HEK293 (cell line): ENCODE measurements around the gene CHN2.

Experiments
- GLI4 ChIP-seq: fragments of 450-650 bp; formaldehyde crosslinking; IDR thresholded peaks from 2 replicates; pipeline ENCODE4 v1.5.1; 2016; ENCODE audit warnings: missing biosample characterization, missing genetic modification characterization
- GLIS1 ChIP-seq: fragments of 450-650 bp; formaldehyde crosslinking; IDR thresholded peaks from 2 replicates; pipeline ENCODE4 v1.5.1; 2016; ENCODE audit warnings: missing biosample characterization, missing genetic modification characterization
- ZNF529 ChIP-seq: fragments of 450-650 bp; formaldehyde crosslinking; IDR thresholded peaks from 2 replicates; pipeline ENCODE4 v1.5.1; 2017; ENCODE audit warnings: missing genetic modification characterization, missing biosample characterization; ENCODE audit not compliant: insufficient replicate concordance
- ZNF776 ChIP-seq: fragments of 450-650 bp; formaldehyde crosslinking; IDR thresholded peaks from 2 replicates; pipeline ENCODE4 v1.5.0; 2017; ENCODE audit warnings: missing biosample characterization, missing genetic modification characterization, borderline replicate concordance
- TF ChIP-seq, protein P1 (sequence below): fragments of 450-650 bp; formaldehyde crosslinking; IDR thresholded peaks from 2 replicates; pipeline ENCODE4 v1.5.1; 2016; ENCODE audit warnings: missing biosample characterization, missing genetic modification characterization
- TF ChIP-seq, protein P2 (sequence below): fragments of 450-650 bp; formaldehyde crosslinking; IDR thresholded peaks from 2 replicates; pipeline ENCODE4 v1.5.1; 2016; ENCODE audit warnings: missing biosample characterization, missing genetic modification characterization

- TF ChIP-seq, protein P1, sequence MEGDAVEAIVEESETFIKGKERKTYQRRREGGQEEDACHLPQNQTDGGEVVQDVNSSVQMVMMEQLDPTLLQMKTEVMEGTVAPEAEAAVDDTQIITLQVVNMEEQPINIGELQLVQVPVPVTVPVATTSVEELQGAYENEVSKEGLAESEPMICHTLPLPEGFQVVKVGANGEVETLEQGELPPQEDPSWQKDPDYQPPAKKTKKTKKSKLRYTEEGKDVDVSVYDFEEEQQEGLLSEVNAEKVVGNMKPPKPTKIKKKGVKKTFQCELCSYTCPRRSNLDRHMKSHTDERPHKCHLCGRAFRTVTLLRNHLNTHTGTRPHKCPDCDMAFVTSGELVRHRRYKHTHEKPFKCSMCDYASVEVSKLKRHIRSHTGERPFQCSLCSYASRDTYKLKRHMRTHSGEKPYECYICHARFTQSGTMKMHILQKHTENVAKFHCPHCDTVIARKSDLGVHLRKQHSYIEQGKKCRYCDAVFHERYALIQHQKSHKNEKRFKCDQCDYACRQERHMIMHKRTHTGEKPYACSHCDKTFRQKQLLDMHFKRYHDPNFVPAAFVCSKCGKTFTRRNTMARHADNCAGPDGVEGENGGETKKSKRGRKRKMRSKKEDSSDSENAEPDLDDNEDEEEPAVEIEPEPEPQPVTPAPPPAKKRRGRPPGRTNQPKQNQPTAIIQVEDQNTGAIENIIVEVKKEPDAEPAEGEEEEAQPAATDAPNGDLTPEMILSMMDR (tag by site-specific recombination) = no peak
- TF ChIP-seq ZNF529 (tag by site-specific recombination) = no peak
- TF ChIP-seq GLI4 = no peak
- no peak for TF ChIP-seq GLIS1
- TF ChIP-seq ZNF776 (tag by site-specific recombination) = no peak
- TF ChIP-seq, protein P2, sequence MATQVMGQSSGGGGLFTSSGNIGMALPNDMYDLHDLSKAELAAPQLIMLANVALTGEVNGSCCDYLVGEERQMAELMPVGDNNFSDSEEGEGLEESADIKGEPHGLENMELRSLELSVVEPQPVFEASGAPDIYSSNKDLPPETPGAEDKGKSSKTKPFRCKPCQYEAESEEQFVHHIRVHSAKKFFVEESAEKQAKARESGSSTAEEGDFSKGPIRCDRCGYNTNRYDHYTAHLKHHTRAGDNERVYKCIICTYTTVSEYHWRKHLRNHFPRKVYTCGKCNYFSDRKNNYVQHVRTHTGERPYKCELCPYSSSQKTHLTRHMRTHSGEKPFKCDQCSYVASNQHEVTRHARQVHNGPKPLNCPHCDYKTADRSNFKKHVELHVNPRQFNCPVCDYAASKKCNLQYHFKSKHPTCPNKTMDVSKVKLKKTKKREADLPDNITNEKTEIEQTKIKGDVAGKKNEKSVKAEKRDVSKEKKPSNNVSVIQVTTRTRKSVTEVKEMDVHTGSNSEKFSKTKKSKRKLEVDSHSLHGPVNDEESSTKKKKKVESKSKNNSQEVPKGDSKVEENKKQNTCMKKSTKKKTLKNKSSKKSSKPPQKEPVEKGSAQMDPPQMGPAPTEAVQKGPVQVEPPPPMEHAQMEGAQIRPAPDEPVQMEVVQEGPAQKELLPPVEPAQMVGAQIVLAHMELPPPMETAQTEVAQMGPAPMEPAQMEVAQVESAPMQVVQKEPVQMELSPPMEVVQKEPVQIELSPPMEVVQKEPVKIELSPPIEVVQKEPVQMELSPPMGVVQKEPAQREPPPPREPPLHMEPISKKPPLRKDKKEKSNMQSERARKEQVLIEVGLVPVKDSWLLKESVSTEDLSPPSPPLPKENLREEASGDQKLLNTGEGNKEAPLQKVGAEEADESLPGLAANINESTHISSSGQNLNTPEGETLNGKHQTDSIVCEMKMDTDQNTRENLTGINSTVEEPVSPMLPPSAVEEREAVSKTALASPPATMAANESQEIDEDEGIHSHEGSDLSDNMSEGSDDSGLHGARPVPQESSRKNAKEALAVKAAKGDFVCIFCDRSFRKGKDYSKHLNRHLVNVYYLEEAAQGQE (tag by site-specific recombination) = no peak
Observed at GRCh38 chr7:29194206-29194593, 375 bp upstream of the CHN2 start.
